ENCODE results near the gene RPL7L1.
A peak's percentile ranks its signal among the peaks of the same experiment; 100 is the strongest.

RPL7L1 gene

GRCh38 chr6:42936398-42936797 lies 57.0 kb downstream of the RPL7L1 start:
- DNase-seq: no peak

GRCh38 chr6:42937548-42938427 lies 58.4 kb downstream of the RPL7L1 start:
- peak; percentile 32 for DNase-seq

- no peak for DNase-seq
Measured at GRCh38 chr6:42938428-42938796, 59.0 kb downstream of the RPL7L1 start.

GRCh38 chr6:42938987-42939809 lies 59.8 kb downstream of the RPL7L1 start:
- DNase-seq: no peak

Measured in NCI-H226 (cell line).